ENCODE results near the gene H2BW2. TPM values are rescaled to one million over a fixed set of nuclear protein-coding genes. Genes with fewer than 3 reads are reported as not detected.
"Not testable (repeated sequence)": the region's sequence is repeated elsewhere in the genome, so short reads cannot be mapped to it uniquely, and the experiment has no call there.

The H2BW2 gene
- total and polyA plus RNA-seq, 3 donors from 2014 or later, result 1.7 to 6.5 (median 5.5) TPM

DNA sequence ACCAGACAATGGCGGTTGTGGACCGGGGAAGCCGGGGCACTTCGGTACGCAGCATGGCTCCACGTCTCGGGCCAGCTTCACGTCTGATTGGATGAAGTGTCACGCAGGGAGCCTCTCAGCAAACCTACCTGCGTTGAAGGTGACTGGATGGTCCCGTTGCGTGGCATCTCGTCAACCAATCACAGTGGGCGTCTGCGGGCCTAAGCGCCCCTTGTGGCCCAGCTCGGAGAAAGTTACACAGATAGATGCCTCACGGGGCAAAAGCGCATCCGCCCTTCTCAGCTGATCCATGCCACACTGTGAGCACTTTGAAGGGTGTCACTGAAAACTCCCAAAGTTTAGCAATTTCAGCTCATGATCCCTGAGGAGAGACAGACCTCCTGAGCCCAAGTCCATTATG is 26.1 kb upstream of the H2BW2 start, which contains the start of gene H2BW1:
H2BW1 (minus strand) TSS at position 103 of the 400 bp plus-strand sequence. CDS start 132 bp downstream, outside the sequence.
- intact Hi-C loops (cut with DNase I; ENCODE audit: low total_unique reads), result no loop called here
- WGBS, 2 donors, result 85 to 90% methylated on average over 15 to 20 of the region's 20 CpGs
- peak; percentile 45 for DNase-seq
- H3K4me3 ChIP-seq, result peak within 1 kb of the TSS in 1 of 2 donors; percentile 39
- no peaks in the 10 kb centered on the region for H3K9me3 ChIP-seq
- no peaks in the 10 kb centered on the region for H3K4me1 ChIP-seq
- no peaks in the 10 kb centered on the region for H3K36me3 ChIP-seq (ENCODE audit: low read depth, missing control alignments)
- no peaks in the 10 kb centered on the region for H3K27me3 ChIP-seq
- H3K27ac ChIP-seq, result no peak within 1 kb of the TSS
- TF ChIP-seq POLR2A (IDR thresholded peaks at IDR 0.05), result no peak
- TF ChIP-seq, protein P1, sequence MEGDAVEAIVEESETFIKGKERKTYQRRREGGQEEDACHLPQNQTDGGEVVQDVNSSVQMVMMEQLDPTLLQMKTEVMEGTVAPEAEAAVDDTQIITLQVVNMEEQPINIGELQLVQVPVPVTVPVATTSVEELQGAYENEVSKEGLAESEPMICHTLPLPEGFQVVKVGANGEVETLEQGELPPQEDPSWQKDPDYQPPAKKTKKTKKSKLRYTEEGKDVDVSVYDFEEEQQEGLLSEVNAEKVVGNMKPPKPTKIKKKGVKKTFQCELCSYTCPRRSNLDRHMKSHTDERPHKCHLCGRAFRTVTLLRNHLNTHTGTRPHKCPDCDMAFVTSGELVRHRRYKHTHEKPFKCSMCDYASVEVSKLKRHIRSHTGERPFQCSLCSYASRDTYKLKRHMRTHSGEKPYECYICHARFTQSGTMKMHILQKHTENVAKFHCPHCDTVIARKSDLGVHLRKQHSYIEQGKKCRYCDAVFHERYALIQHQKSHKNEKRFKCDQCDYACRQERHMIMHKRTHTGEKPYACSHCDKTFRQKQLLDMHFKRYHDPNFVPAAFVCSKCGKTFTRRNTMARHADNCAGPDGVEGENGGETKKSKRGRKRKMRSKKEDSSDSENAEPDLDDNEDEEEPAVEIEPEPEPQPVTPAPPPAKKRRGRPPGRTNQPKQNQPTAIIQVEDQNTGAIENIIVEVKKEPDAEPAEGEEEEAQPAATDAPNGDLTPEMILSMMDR (IDR thresholded peaks at IDR 0.05), result no peak

DNA sequence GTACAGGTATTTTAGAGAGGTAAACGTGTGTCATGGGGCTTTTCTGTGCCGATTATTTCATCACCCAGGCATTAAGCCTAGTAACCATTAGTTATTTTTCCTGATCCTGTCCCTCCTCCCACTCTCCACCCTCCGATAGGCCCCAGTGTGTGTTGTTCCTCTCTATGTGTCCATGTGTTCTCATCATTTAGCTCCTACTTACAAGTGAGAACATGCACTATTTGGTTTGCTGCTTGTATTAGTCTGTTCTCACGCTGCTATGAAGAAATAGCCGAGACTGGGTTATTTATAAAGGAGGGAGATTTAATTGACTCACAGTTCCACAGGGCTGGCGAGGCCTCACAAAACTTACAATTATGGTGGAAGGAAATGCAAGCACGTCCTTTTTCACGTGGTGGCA is 24.2 kb upstream of the H2BW2 start:
- WGBS, 2 donors, result 66 to 83% methylated on average over 8 of the region's 8 CpGs
- H3K36me3 ChIP-seq (ENCODE audit: low read depth, missing control alignments); H3K9me3 ChIP-seq; intact Hi-C loops (cut with DNase I; ENCODE audit: low total_unique reads); H3K27ac ChIP-seq; H3K27me3 ChIP-seq; DNase-seq; H3K4me3 ChIP-seq; H3K4me1 ChIP-seq: not testable (repeated sequence)

DNA sequence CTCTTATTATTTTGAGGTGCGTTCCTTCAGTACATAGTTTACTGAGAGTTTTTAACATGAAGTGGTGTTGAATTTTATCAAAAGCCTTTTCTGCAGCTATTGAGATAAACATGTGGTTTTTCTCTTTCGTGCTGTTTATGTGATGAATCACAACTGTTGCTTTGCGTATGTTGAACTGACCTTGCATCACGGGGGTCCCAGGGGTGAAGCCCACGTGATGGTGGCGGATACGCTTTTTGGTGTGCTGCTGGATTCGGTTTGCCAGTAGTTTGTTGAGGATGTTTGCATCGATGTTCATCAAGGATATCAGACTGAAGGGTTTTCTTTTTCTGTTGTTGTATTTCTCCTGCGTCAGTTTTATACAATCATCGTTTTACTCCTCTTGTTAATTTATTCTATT is 21.6 kb upstream of the H2BW2 start:
- Histone ChIP-seq H3K4me3 (no peak overlapping the region), H3K4me1 (no peaks in the 10 kb centered on the region), H3K36me3 (ENCODE audit: low read depth, missing control alignments) (no peaks in the 10 kb centered on the region), H3K9me3 (no peaks in the 10 kb centered on the region), H3K27ac (no peak overlapping the region), H3K27me3 (no peaks in the 10 kb centered on the region)
- TF ChIP-seq POLR2A (IDR thresholded peaks at IDR 0.05), result no peak
- TF ChIP-seq, protein P1 (IDR thresholded peaks at IDR 0.05), result no peak
- 90 to 91% methylated on average over 10 to 11 of the region's 11 CpGs for WGBS, 2 donors
- intact Hi-C loops (cut with DNase I; ENCODE audit: low total_unique reads), result no loop called here
- DNase-seq, result no peak

DNA sequence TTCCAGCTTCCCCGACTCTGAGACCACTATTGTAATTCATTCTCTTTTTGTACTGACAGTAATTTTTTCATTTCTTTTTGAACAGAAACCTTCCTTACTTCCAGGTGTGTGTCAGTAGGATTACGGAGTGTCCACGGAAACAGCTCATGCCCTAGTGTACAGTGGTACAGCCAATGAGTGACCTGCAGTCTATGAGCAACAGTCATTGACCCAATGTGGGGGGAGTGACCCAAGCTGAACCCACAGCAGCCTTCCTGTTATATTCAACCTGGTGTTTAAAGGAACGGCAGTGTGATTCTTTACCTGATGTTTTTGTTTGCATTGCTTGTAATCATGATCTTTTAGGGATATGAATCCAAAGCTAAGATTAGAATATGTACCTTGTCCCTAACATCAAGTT is 1.2 kb downstream of the H2BW2 start:
- H3K4me3 ChIP-seq, result no peak overlapping the region
- H3K36me3 ChIP-seq (ENCODE audit: low read depth, missing control alignments), result no peaks in the 10 kb centered on the region
- no peaks in the 10 kb centered on the region for H3K4me1 ChIP-seq
- intact Hi-C loops (cut with DNase I; ENCODE audit: low total_unique reads), result no loop called here
- WGBS, 2 donors, result 50 to 76% methylated on average over 4 of the region's 4 CpGs
- TF ChIP-seq, protein P1 (IDR thresholded peaks at IDR 0.05), result no peak
- TF ChIP-seq POLR2A (IDR thresholded peaks at IDR 0.05), result no peak
- no peak for DNase-seq
- H3K27me3 ChIP-seq, result no peaks in the 10 kb centered on the region
- H3K9me3 ChIP-seq, result no peaks in the 10 kb centered on the region
- no peak overlapping the region for H3K27ac ChIP-seq

DNA sequence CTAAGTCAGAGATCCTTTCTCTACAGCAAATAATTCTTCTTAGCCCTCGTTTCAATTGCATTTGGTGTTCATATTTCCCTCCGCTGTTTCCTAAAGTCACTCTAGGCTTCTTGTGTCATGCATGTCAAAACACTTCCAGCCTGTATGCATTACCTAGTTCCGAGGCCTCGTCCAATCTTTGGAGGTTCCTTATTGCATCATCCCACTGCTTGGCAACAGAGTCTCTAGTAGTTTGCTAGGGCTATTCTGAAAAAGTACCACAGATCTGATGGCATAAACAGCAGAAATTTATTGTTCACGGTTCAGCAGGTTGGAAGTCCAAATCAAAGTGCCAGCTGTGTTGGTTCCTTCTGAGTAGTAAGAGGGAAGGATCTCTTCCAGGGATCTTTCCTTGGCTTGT is 5.9 kb downstream of the H2BW2 start:
- H3K36me3 ChIP-seq (ENCODE audit: low read depth, missing control alignments), result no peaks in the 10 kb centered on the region
- no peak overlapping the region for H3K4me3 ChIP-seq
- 84 to 89% methylated on average over 5 of the region's 5 CpGs for WGBS, 2 donors
- intact Hi-C loops (cut with DNase I; ENCODE audit: low total_unique reads), result no loop called here
- no peak for DNase-seq
- no peak for TF ChIP-seq POLR2A (IDR thresholded peaks at IDR 0.05)
- TF ChIP-seq, protein P1 (IDR thresholded peaks at IDR 0.05), result no peak
- no peak overlapping the region for H3K27ac ChIP-seq
- no peaks in the 10 kb centered on the region for H3K9me3 ChIP-seq
- no peaks in the 10 kb centered on the region for H3K4me1 ChIP-seq
- H3K27me3 ChIP-seq, result no peaks in the 10 kb centered on the region

Measured in testis (tissue), 3 donors.